GM18505 (cell line): ENCODE data around the gene SART3.
"Not testable (repeated sequence)": the region's sequence is repeated elsewhere in the genome, so short reads cannot be mapped to it uniquely, and the experiment has no call there.

ENCODE experiments used
- ATAC-seq: cut with Tn5 transposase; IDR thresholded peaks from one replicate; pipeline ENCODE4 v1.9.1; 2021; ENCODE audit not compliant: unreplicated experiment
- POLR2A ChIP-seq: IDR thresholded peaks from 4 replicates; pipeline ENCODE4 v1.6.1; 2011; ENCODE audit warnings: borderline replicate concordance; ENCODE audit not compliant: insufficient read depth, insufficient read length; ENCODE audit errors: extremely low read depth

Gene SART3

DNA sequence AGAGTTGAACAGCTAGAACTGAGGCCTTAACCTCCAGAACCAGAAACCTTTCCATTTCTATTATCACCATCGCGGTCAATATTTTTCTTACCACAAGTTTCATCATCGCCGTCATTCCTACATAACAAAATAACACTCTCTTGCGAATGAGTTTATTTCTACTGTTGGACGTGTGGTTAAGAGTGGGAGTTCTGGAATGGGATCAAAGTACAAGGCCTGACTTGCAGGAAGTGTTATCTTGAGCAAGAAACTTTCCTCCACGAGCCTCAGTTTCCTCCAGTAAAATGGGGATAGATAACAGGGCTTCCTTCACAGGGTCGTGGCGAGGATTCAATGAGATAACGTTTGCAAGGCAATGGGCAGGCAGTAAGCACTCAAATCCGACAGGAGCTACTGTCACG, 652 bp downstream of the SART3 start:
- no peak for ATAC-seq
- TF ChIP-seq POLR2A, result no peak

DNA sequence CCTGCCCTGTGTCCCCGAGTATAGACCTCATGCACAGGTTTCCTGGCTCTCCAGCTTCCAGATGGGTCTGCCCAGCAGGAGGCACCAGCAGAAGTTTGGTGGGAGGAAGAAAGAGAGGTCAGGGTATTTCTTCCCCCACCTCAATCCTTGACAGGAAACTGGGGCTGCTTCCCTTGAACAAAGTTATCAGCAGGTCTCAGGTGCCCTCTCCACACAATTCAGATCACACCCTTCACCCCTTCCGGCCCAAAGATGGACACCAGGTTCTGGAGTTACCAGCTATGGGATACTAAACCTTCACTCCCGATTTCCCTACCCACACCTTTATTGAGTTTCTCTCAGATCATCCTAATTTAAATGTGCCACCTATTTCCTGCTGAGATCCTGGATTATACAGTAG, 1.2 kb downstream of the SART3 start:
- no peak for ATAC-seq

DNA sequence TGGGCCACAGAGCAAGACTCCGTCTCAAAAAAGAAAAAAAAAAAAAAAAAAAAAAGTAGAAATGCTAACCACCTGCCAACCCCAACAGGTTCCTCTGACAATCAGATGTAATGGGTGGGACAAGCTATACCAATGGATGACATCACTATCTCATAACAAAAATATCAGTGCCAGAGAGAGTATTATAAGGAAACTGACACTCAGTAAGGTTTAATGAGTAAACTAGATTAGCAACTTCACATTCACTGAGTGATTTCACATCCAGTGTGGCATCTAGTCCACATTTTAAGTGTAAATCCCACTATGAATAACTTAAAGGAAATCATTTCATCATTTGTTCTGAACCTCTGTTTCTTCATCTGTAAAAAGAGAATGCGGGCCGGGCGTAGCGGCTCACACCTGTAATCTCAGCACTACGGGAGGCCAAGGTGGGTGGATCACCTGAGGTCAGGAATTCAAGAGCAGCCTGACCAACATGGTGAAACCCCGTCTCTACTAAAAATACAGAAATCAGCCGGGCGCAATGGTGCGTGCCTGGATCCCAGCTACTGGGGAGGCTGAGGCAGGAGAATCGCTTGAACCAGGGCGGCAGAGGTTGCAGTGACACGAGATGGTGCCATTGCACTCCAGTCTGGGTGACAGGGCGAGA, 1.8 kb downstream of the SART3 start:
- no peak for ATAC-seq
- TF ChIP-seq POLR2A, result no peak

More for the DNA sequence above, 1.2 kb downstream of the SART3 start:
- no peak for TF ChIP-seq POLR2A

DNA sequence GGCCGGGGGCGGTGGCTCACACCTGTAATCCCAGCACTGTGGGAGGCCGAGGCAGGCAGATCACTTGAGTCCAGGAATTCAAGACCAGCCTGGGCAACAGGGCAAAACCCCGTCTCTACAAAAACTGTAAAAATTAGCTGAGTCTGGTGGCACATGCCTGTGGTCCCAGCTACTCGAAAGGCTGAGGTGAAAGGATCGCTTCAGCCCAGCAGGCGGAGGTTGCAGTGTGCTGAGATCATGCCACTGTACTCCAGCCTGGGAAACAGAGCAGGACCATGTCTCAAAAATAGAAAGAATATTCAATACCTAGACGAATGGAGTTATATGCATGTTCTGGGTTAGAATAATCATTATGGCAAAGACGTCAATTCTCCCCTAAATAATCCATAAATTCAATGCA, 5.6 kb downstream of the SART3 start:
- ATAC-seq, result not testable (repeated sequence)

DNA sequence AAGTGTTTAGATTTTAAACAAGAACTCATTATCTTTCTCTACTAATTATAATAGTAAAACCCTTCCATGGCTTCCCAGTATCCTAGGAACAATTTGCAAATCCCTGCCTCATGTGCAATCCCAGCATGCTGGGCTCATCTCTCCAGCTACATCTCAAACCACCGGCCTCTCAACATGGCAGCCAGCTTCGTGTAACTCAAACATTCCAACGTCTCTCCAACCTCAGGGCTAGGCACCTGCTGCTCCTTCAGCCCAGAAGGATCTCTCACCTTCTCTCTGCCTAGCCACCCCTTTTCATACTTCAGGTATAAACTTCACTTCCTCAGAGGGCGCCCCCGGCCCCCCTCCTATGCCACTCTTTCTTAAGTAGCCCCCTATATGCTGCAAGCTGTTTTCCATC, 7.2 kb downstream of the SART3 start:
- TF ChIP-seq POLR2A, result no peak
- no peak for ATAC-seq

DNA sequence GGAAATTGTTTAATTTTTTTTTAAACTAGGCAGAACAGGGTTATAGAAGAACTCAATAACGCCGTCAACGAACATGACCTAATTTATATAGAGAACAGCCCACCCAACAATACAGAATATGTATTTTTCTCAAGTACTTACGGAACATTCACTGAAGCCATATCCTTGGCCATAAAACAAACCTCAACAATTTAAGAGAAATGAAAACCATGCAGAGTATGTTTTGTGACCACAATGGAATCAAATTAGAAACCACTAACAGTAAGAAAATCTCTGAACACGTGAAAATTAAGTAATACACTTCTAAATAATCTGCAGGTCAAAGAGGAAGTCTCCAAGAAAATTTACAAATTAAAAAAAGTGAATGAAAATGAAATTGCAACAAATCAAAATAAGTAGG, 9.4 kb downstream of the SART3 start:
- no peak for ATAC-seq
- TF ChIP-seq POLR2A, result no peak

DNA sequence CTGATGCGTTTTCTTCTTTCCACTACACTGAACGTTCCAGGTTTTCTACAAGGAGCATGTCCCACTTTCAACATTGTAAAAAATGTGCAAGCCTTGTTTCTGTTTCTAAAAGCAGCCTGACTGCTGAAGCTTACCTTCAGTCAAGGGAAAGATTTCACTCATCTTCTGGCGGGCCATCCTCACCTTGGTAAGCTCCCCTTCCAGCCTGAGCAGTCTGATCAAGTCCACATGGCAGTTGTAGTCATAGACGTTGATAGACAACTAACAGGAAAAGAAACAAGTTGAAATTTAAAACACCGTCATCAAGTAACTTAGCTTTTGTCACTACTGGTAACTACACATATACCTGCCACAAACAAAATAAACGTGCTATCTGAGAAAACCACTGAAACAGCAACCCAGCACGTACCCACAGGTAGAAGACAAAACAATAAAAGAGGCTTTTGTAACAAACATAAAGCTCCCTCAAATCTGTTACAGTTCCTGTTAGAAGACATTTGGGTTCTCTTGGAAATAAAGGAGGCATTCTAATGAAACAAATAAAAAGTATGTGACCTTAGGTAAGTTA, 11.9 kb downstream of the SART3 start:
- no peak for ATAC-seq
- TF ChIP-seq POLR2A, result no peak

DNA sequence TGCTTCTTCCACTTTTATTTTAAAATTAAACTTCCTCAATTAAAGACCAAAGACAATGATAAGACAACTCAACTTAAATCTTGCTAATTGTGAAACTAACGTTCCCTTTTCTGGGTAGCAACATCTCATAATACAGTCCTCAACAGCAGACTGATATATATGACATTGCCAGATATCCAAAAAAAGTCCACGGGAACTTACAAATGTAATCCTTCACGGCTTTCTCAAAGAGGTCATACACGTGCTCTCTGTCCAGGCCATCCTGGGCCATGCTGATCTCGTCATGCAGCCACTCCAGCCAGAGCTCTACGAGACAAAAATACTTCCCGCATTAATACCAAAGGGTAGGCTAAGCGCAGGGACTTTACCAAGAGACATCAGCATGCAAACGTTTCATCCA, 13.3 kb downstream of the SART3 start:
- no peak for TF ChIP-seq POLR2A
- ATAC-seq, result no peak

DNA sequence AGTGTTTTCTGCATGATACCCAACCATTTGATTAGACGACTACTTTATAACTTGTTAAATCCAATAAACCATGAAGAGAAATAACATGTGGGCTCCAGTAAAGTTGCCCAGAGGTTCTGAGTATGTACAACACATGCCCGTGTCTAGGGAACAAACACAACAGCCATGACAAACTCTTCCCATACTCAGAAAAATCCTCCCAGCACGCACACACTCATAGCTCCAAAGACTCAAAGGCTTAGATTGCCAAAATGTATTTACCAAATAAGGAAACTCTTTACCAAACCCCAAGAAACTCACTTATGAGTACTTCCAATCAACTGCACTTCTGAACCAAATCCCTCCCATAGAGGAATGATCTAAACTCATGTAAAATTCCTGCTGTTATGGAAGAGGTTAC, 17.3 kb downstream of the SART3 start:
- TF ChIP-seq POLR2A, result no peak
- no peak for ATAC-seq

DNA sequence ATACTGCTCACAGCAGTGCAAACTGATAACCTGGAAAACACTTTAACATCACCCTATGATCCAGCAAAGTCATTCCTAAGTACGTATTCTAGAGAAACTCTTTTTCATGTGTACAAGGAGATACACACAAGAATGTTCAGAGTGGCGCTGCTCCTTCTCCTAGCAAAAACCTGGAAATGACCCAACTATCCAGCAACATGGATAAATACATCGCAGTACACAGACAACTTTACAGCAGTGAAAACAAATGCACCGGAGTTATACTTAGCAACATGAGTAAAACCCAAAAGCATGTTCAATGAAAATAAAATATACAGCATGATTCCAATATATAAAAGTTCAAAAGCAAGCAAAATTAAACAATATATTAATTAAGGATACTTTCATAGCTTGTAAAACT, 18.7 kb downstream of the SART3 start:
- no peak for TF ChIP-seq POLR2A
- ATAC-seq, result no peak

DNA sequence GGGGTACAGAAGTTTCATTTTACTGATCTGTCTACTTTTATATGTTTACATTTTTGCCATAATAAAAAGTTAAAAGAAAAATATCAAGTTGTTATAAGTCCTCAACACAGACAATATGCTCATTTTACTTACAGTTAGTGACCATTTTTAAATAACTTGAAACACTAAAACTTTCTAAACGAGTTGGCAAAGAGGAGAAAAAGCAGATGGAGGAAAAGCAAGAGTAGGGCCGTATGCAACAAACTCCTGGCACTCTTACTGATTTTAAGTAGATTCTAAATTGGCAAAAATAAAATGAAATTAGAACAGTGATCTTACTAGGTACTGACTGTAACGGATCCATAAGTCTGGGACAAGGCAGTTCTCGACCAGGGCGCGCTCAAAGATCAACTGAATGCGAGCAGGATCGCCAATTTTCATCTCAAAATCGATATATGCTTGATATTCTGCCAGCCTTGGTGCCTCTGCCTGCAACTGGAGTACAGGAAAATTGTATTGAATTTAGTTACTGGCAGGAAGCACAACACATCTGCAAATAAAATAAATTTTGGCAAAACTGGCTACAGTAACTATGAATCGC, 22.3 kb downstream of the SART3 start:
- no peak for ATAC-seq
- TF ChIP-seq POLR2A, result no peak

DNA sequence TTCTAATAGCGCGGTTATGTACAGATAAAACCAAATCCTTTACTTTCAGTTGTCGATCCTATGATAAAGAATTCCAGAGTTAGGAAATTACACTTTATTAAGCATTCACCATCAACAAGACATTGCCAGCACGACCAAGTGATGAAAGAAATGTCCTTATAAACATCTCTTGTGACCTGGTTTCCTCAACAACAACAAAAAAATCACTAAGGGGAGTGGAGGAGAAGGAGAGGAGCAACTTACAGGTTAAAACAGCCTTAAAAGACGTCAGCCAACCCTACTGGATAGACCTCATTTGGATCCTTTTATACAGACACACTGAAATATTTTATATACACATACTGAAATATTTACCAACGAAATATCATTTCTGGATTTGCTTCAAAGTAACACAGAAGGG, 22.8 kb downstream of the SART3 start:
- ATAC-seq, result no peak
- no peak for TF ChIP-seq POLR2A

DNA sequence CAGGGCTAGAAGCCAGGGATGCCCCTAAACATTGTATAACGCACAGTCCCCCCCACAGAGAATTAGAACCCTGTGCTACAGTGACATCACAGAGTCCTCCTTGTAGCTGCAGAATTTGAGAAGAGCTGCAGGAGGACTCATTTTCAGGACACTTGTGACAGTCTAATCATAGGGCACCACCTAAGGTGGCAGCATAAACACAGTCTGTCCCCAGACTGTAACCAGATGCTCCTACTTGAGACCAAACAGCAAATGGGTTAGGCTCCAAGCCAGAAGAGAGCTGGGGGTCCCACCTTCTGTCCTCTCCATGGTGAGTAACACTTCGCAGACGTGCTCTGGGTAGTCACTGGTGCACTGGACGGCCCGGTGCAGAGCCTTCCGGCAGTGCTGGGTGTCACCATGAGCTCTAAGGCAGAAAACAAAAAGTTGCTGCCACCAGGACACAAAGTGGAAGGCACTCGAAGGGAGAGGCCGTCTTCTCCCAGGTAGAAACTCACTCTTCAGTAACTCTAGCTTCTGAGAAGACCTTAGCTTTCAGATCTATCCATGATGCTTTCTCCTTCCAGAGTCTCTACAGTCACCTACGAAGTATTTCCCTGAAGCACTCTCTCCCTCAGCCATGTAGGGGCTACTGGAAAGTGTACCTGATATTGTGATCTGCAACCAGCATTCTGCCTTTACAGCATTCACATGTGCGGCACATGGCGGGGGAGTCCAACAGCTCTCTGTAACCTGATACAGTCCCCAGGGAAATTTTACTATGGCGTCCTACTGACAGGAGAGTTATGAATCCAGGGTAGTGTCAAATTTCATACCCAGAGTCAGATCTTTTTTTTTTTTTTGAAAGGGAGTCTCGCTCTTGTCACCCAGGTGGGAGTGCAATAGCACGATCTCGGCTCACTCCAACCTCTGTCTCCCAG, 28.8 kb downstream of the SART3 start:
- no peak for TF ChIP-seq POLR2A
- no peak for ATAC-seq

DNA sequence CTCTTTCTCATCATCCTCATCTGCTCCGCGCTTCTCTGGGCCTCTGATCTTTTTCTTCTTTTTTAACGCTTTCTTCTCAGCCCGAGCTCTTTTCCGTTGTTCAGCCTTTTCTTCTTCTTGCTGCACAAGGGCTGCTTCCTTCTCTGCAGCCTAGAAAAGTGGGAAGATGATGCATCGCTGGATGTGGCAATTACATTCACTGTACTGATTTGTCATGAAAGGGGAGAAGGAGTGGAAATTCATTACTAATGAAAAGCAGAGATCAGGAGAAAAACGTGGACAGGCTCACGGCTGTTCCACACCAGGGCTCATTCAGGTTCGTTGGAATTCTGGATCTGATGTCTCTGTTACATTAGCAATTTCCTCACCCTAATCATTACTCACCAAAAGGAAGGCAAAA, 30.8 kb downstream of the SART3 start:
- TF ChIP-seq POLR2A, result no peak
- no peak for ATAC-seq
